ENCODE results near the gene CCDC192.

Gene CCDC192

GRCh38 chr5:127978738-127979300 is 275.6 kb downstream of the CCDC192 start:
- Histone ChIP-seq H3K79me2 (ENCODE audit: insufficient read depth, low read depth) (no peaks in the 10 kb centered on the region), H3K36me3 (ENCODE audit: insufficient read depth) (no peaks in the 10 kb centered on the region), H3K27me3 (ENCODE audit: insufficient read depth, low read depth) (no peaks in the 10 kb centered on the region), H3K9ac (no peak overlapping the region), H3K4me2 (no peak overlapping the region), H3K4me1 (ENCODE audit: low read depth, poor library complexity, severe bottlenecking) (no peaks in the 10 kb centered on the region), H4K20me1 (ENCODE audit: insufficient read depth) (no peaks in the 10 kb centered on the region), H3K27ac (no peak overlapping the region), H3K4me3 (IDR thresholded peaks at IDR 0.05; ENCODE audit: insufficient read depth, low read depth, low read length) (no peak overlapping the region), H2AFZ (ENCODE audit: low read depth) (no peak overlapping the region)
- TF ChIP-seq, protein P1, sequence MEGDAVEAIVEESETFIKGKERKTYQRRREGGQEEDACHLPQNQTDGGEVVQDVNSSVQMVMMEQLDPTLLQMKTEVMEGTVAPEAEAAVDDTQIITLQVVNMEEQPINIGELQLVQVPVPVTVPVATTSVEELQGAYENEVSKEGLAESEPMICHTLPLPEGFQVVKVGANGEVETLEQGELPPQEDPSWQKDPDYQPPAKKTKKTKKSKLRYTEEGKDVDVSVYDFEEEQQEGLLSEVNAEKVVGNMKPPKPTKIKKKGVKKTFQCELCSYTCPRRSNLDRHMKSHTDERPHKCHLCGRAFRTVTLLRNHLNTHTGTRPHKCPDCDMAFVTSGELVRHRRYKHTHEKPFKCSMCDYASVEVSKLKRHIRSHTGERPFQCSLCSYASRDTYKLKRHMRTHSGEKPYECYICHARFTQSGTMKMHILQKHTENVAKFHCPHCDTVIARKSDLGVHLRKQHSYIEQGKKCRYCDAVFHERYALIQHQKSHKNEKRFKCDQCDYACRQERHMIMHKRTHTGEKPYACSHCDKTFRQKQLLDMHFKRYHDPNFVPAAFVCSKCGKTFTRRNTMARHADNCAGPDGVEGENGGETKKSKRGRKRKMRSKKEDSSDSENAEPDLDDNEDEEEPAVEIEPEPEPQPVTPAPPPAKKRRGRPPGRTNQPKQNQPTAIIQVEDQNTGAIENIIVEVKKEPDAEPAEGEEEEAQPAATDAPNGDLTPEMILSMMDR (conservative IDR thresholded peaks at IDR 0.05; ENCODE audit: low read depth, low read length) = no peak

GRCh38 chr5:127979475-127979874 is 276.3 kb downstream of the CCDC192 start:
- Histone ChIP-seq H4K20me1 (ENCODE audit: insufficient read depth) (no peaks in the 10 kb centered on the region), H3K4me3 (IDR thresholded peaks at IDR 0.05; ENCODE audit: insufficient read depth, low read depth, low read length) (no peak overlapping the region), H3K4me1 (ENCODE audit: low read depth, poor library complexity, severe bottlenecking) (no peaks in the 10 kb centered on the region), H2AFZ (ENCODE audit: low read depth) (no peak overlapping the region), H3K27me3 (ENCODE audit: insufficient read depth, low read depth) (no peaks in the 10 kb centered on the region), H3K27ac (no peak overlapping the region), H3K9ac (no peak overlapping the region), H3K36me3 (ENCODE audit: insufficient read depth) (no peaks in the 10 kb centered on the region), H3K79me2 (ENCODE audit: insufficient read depth, low read depth) (no peaks in the 10 kb centered on the region), H3K4me2 (no peak overlapping the region)
- TF ChIP-seq, protein P1 (conservative IDR thresholded peaks at IDR 0.05; ENCODE audit: low read depth, low read length) = no peak

DNA sequence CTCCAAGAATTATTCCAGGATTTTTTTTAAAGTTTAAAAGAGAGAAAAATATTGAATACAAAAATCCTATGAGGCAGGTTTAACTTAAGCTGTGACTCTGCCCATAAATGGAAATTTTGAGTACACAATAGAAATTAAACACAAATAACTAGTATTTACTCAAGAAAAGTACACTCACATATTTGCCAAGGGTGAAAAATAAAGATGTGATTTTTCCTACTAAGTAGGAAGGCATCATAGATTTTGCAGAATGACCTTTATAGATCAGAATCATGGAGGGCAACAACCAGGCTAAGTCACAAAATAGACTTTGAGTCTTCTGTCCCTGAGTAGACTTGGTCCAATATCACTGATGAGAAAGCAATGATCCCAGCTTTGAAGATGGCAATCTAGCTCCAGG is 277.7 kb downstream of the CCDC192 start:
- no peaks in the 10 kb centered on the region for H3K27me3 ChIP-seq (ENCODE audit: insufficient read depth, low read depth)
- no peak overlapping the region for H3K9ac ChIP-seq
- H3K4me3 ChIP-seq (IDR thresholded peaks at IDR 0.05; ENCODE audit: insufficient read depth, low read depth, low read length) = no peak overlapping the region
- H3K27ac ChIP-seq = no peak overlapping the region
- TF ChIP-seq, protein P1 (conservative IDR thresholded peaks at IDR 0.05; ENCODE audit: low read depth, low read length) = no peak
- H3K36me3 ChIP-seq (ENCODE audit: insufficient read depth) = no peaks in the 10 kb centered on the region
- H3K4me1 ChIP-seq (ENCODE audit: low read depth, poor library complexity, severe bottlenecking) = no peaks in the 10 kb centered on the region
- no peaks in the 10 kb centered on the region for H4K20me1 ChIP-seq (ENCODE audit: insufficient read depth)
- H3K79me2 ChIP-seq (ENCODE audit: insufficient read depth, low read depth) = no peaks in the 10 kb centered on the region
- no peak overlapping the region for H2AFZ ChIP-seq (ENCODE audit: low read depth)
- H3K4me2 ChIP-seq = no peak overlapping the region

- Histone ChIP-seq H3K4me2 (no peak overlapping the region), H3K9ac (no peak overlapping the region), H3K27me3 (ENCODE audit: insufficient read depth, low read depth) (no peaks in the 10 kb centered on the region), H3K4me1 (ENCODE audit: low read depth, poor library complexity, severe bottlenecking) (no peaks in the 10 kb centered on the region), H4K20me1 (ENCODE audit: insufficient read depth) (no peaks in the 10 kb centered on the region), H3K79me2 (ENCODE audit: insufficient read depth, low read depth) (no peaks in the 10 kb centered on the region), H3K27ac (no peak overlapping the region), H2AFZ (ENCODE audit: low read depth) (no peak overlapping the region), H3K4me3 (IDR thresholded peaks at IDR 0.05; ENCODE audit: insufficient read depth, low read depth, low read length) (no peak overlapping the region), H3K36me3 (ENCODE audit: insufficient read depth) (no peaks in the 10 kb centered on the region)
- TF ChIP-seq, protein P1 (conservative IDR thresholded peaks at IDR 0.05; ENCODE audit: low read depth, low read length) = no peak
These were observed 278.3 kb downstream of the CCDC192 start for GRCh38 chr5:127981498-127981897.

Measured in KMS-11 (cell line).